Uterus (tissue), 4 donors: ENCODE data around the gene NR1H3. TPM values are rescaled to one million over a fixed set of nuclear protein-coding genes. Genes with fewer than 3 reads are reported as not detected.

Experiments used
- DNase-seq, 2 donors: peaks; one replicate each; pipeline ENCODE4 v3.0.0-alpha.2; 2019 to 2020
- H3K27ac ChIP-seq, 2 donors: fragments of 200-600 bp; sonication (generic); 1 replicate in 1 of 2; 2 replicates in 1 of 2; pipeline ENCODE4 v1.5.1; 2016 to 2018
- H3K27me3 ChIP-seq, 2 donors: fragments of 200-600 bp; sonication (generic); one replicate each; pipeline ENCODE4 v1.5.1; 2018 to 2019; ENCODE audit warnings: control low read depth in 1 of 2
- H3K36me3 ChIP-seq, 2 donors: fragments of 200-600 bp; sonication (generic); one replicate each; pipeline ENCODE4 v1.5.1; 2019; ENCODE audit warnings: control low read depth in 1 of 2
- H3K4me1 ChIP-seq, 2 donors: fragments of 200-600 bp; sonication (generic); one replicate each; pipeline ENCODE4 v1.5.1; 2018 to 2019; ENCODE audit warnings: control low read depth in 1 of 2
- H3K4me3 ChIP-seq, 2 donors: fragments of 200-600 bp; sonication (generic); 1 replicate in 1 of 2; 2 replicates in 1 of 2; pipeline ENCODE4 v1.5.1; 2018 to 2019; ENCODE audit warnings: mild to moderate bottlenecking in 1 of 2
- H3K9me3 ChIP-seq, 2 donors: fragments of 200-600 bp; sonication (generic); one replicate each; pipeline ENCODE4 v1.5.1; 2019; ENCODE audit warnings: control low read depth in 1 of 2
- POLR2A ChIP-seq, 2 donors: fragments of 450-650 bp; IDR thresholded peaks; one replicate each; pipeline ENCODE4 v1.6.1; 2016; ENCODE audit warnings: antibody characterized with exemption in 2 of 2, mild to moderate bottlenecking in 1 of 2, moderate library complexity in 1 of 2
- intact Hi-C: fragments of 100-400 bp; cut with DNase I; formaldehyde crosslinking; loops from one replicate; pipeline ENCODE4 v1.15.1; 2023; ENCODE audit warnings: low total_unique reads
- total RNA-seq, 4 donors: library from RNA; depleted of rRNA in 3 of 4; stranded (reverse); fragments of >200 nt in 3 of 4; gene quantifications; one replicate each; pipeline versions ENCODE4 v1.1.0 to v1.2.4, GENCODE V29; 2014 to 2023
- TF ChIP-seq, protein P1 (sequence below), 4 experiments: fragments of 200-600 bp in 2 of 4; fragments of 450-650 bp in 2 of 4; sonication (generic) in 2 of 4; IDR thresholded peaks; one replicate each; pipeline ENCODE4 v1.5.1; 2016 to 2019; ENCODE audit warnings: antibody characterized with exemption in 4 of 4, mild to moderate bottlenecking in 2 of 4, moderate library complexity in 1 of 4
- donor health status: DM: yes; HTN: yes; CAD: no.

Gene NR1H3
- total RNA-seq, 4 donors from 2014 or later, result 14.1 to 49.0 (median 31.9) TPM

DNA sequence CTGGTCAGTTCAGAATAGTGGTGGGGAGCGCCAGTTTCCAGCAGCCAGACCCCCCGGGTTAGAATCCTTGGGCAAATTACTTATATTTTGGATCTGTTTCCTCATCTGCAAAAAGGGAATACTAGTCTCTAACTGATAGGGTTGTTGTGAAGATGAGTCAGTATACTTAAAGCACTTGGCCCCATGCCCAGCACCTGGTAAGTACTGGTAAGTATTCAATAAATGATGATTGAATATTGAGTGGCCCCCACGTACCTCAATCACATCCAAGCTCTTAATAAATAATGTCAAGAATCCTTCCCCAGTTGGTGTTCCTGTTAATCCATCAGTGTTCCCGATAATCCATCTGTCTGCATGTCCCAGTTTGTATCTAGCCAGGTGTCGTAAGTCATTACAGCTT lies 21.3 kb upstream of the NR1H3 start:
- intact Hi-C loops, result no loop called here
- Histone ChIP-seq H3K9me3 (no peaks in the 10 kb centered on the region), H3K4me1 (no peaks in the 10 kb centered on the region), H3K36me3 (no peaks in the 10 kb centered on the region), H3K4me3 (no peak overlapping the region), H3K27me3 (no peaks in the 10 kb centered on the region), H3K27ac (no peak overlapping the region)
- TF ChIP-seq, protein P1, sequence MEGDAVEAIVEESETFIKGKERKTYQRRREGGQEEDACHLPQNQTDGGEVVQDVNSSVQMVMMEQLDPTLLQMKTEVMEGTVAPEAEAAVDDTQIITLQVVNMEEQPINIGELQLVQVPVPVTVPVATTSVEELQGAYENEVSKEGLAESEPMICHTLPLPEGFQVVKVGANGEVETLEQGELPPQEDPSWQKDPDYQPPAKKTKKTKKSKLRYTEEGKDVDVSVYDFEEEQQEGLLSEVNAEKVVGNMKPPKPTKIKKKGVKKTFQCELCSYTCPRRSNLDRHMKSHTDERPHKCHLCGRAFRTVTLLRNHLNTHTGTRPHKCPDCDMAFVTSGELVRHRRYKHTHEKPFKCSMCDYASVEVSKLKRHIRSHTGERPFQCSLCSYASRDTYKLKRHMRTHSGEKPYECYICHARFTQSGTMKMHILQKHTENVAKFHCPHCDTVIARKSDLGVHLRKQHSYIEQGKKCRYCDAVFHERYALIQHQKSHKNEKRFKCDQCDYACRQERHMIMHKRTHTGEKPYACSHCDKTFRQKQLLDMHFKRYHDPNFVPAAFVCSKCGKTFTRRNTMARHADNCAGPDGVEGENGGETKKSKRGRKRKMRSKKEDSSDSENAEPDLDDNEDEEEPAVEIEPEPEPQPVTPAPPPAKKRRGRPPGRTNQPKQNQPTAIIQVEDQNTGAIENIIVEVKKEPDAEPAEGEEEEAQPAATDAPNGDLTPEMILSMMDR (IDR thresholded peaks at IDR 0.05), result no peak
- TF ChIP-seq POLR2A (IDR thresholded peaks at IDR 0.05), result no peak
- no peak for DNase-seq

DNA sequence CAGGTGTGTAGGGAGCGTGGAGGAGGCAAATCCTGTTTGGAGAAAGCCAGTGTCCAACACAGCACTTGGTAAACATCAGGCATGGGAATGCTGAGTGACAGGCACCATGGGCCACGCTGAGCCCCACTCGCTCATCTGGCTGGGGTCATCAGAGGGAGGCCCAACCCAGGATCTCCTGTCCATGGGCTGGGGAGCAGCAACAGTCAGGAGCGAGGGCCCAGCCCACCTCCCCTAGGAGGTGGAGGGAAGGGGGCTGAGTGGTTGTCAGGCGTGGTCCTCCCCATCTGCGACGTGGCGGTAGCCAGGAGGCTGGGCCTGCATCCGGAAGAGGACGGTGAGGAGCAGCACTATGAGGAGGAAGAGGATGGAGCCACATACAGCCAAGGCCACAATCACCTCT lies 17.9 kb upstream of the NR1H3 start:
- H3K9me3 ChIP-seq, result no peaks in the 10 kb centered on the region
- no peak overlapping the region for H3K4me3 ChIP-seq
- no peak for DNase-seq
- H3K36me3 ChIP-seq, result no peaks in the 10 kb centered on the region
- H3K27ac ChIP-seq, result no peak overlapping the region
- no peaks in the 10 kb centered on the region for H3K4me1 ChIP-seq
- TF ChIP-seq POLR2A (IDR thresholded peaks at IDR 0.05), result no peak
- TF ChIP-seq, protein P1 (IDR thresholded peaks at IDR 0.05), result no peak
- intact Hi-C loops, result no loop called here
- H3K27me3 ChIP-seq, result no peaks in the 10 kb centered on the region

DNA sequence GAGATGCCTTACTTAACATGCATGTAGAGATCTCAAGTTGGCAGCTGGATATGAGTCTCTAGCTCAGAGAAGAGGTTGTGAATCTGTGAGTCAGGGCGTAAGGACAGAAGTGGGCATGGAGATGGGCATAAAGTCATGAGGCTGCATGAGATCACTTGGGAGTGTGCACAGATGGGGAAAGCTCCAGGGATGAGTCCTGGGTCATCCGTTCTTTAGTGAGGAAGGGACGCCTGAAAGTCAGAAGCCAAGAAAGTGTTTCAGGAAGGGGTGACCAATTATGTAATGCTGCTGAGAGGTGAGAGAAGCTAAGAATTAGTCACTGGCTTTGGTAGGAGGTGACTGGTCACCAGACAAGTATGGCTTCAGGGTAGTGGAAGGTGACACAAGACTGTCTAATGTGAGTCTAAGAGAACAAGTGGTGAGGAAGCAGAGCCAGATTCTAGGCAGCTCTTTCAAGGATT lies 15.9 kb upstream of the NR1H3 start:
- H3K9me3 ChIP-seq, result no peaks in the 10 kb centered on the region
- H3K27me3 ChIP-seq, result no peaks in the 10 kb centered on the region
- no peak for TF ChIP-seq POLR2A (IDR thresholded peaks at IDR 0.05)
- TF ChIP-seq, protein P1 (IDR thresholded peaks at IDR 0.05), result no peak
- H3K4me1 ChIP-seq, result no peaks in the 10 kb centered on the region
- DNase-seq, result no peak
- no peak overlapping the region for H3K4me3 ChIP-seq
- intact Hi-C loops, result no loop called here
- no peak overlapping the region for H3K27ac ChIP-seq
- no peaks in the 10 kb centered on the region for H3K36me3 ChIP-seq

DNA sequence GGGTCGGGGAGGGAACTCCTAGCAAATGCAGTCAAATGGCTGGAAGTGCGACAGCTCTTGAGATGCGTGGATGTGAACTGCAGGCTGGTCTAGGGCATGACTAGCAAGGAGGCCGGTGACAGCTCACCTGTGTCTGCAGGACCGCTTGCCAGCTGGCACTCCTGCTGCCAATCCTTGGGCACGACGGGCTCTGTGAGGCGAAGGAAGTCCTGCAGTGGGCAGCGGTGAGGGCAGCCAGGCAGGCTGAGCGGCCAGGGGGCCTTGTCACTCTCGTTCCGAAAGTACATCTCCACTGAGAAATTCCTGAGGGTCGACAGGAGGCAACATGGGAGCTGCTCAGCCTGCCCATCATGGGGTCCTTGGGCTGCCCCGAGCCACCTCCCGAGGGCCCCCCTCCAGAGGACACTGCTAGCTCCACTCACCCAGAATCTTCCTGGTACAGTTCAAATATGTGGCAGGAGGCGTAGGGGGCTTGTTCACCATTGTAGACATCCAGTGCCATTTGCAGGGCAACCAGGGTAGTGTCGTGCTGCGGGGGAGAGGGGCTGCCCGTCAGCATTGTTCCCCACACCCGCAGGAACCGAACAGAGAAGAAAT lies 15.1 kb upstream of the NR1H3 start:
- no peak for DNase-seq
- Histone ChIP-seq H3K4me1 (peaks cover 0 to 2% of the 10 kb centered on the region in 2 donors), H3K27me3 (no peaks in the 10 kb centered on the region), H3K36me3 (no peaks in the 10 kb centered on the region), H3K4me3 (no peak overlapping the region), H3K9me3 (no peaks in the 10 kb centered on the region), H3K27ac (no peak overlapping the region)
- TF ChIP-seq, protein P1 (IDR thresholded peaks at IDR 0.05), result no peak
- no peak for TF ChIP-seq POLR2A (IDR thresholded peaks at IDR 0.05)
- intact Hi-C loops, result no loop called here

DNA sequence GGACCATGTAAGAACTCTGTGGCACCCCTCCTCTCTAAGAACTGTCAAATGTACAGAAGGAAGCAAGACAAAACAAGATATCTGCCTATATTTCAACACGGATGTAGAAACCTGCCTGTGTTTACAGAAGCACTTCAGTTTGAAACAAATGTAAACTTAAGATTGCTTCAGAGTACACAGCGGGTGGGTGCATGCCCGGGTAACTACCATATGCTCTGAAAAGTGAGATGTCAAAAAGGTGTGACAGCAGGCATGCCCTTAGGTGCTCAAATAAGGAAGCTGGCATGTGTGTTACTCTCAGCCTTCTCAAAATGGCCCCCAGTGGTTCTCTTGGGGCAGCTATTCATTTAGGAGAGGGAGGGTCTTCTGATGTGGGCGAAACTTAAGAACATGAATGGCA lies 14.3 kb upstream of the NR1H3 start:
- intact Hi-C loops, result no loop called here
- no peak overlapping the region for H3K4me3 ChIP-seq
- peaks cover 0 to 7% of the 10 kb centered on the region in 2 donors for H3K4me1 ChIP-seq
- H3K27ac ChIP-seq, result no peak overlapping the region
- no peaks in the 10 kb centered on the region for H3K36me3 ChIP-seq
- TF ChIP-seq, protein P1 (IDR thresholded peaks at IDR 0.05), result no peak
- TF ChIP-seq POLR2A (IDR thresholded peaks at IDR 0.05), result no peak
- H3K27me3 ChIP-seq, result no peaks in the 10 kb centered on the region
- no peaks in the 10 kb centered on the region for H3K9me3 ChIP-seq
- no peak for DNase-seq
